HEK293T (cell line): Measurements from ENCODE around the gene VPS9D1.

ENCODE experiments used
- BHLHE40 ChIP-seq: fragments of 450-650 bp; IDR thresholded peaks from 2 replicates; pipeline ENCODE4 v1.6.1; 2016; ENCODE audit warnings: mild to moderate bottlenecking, moderate library complexity, borderline replicate concordance
- CTBP1 ChIP-seq: fragments of 450-650 bp; IDR thresholded peaks from 2 replicates; pipeline ENCODE4 v1.6.1; 2016; ENCODE audit warnings: borderline replicate concordance
- ELF4 ChIP-seq: fragments of 450-650 bp; IDR thresholded peaks from 2 replicates; pipeline ENCODE4 v1.6.1; 2017; ENCODE audit warnings: antibody characterized with exemption
- FOXA1 ChIP-seq: fragments of 450-650 bp; IDR thresholded peaks from 2 replicates; pipeline ENCODE4 v1.6.1; 2016; ENCODE audit warnings: mild to moderate bottlenecking
- FOXK2 ChIP-seq: fragments of 450-650 bp; IDR thresholded peaks from 2 replicates; pipeline ENCODE4 v1.6.1; 2016; ENCODE audit warnings: mild to moderate bottlenecking
- FOXM1 ChIP-seq: fragments of 450-650 bp; IDR thresholded peaks from 2 replicates; pipeline ENCODE4 v1.6.1; 2017; ENCODE audit warnings: mild to moderate bottlenecking, borderline replicate concordance
- HDGF ChIP-seq: fragments of 450-650 bp; IDR thresholded peaks from 2 replicates; pipeline ENCODE4 v1.6.1; 2017; ENCODE audit warnings: antibody characterized with exemption, borderline replicate concordance
- L3MBTL2 ChIP-seq: fragments of 450-650 bp; conservative IDR thresholded peaks from 2 replicates; pipeline ENCODE4 v1.6.1; 2016; ENCODE audit warnings: mild to moderate bottlenecking
- LEF1 ChIP-seq: fragments of 450-650 bp; IDR thresholded peaks from 2 replicates; pipeline ENCODE4 v1.6.1; 2017; ENCODE audit warnings: mild to moderate bottlenecking, borderline replicate concordance
- NFRKB ChIP-seq: fragments of 450-650 bp; IDR thresholded peaks from 2 replicates; pipeline ENCODE4 v1.6.1; 2016; ENCODE audit warnings: mild to moderate bottlenecking, moderate library complexity
- PKNOX1 ChIP-seq: fragments of 450-650 bp; IDR thresholded peaks from 2 replicates; pipeline ENCODE4 v1.6.1; 2016
- SP1 ChIP-seq: fragments of 450-650 bp; IDR thresholded peaks from 2 replicates; pipeline ENCODE4 v1.6.1; 2017
- SUZ12 ChIP-seq: fragments of 450-650 bp; IDR thresholded peaks from 2 replicates; pipeline ENCODE4 v1.6.1; 2016; ENCODE audit warnings: mild to moderate bottlenecking

GRCh38 chr16:89729293-89729692, 8.6 kb upstream of the VPS9D1 start:
- TF ChIP-seq NFRKB (no peak), SP1 (no peak), SUZ12 (no peak), BHLHE40 (no peak), FOXK2 (no peak), LEF1 (no peak), FOXM1 (no peak), FOXA1 (no peak), L3MBTL2 (no peak), CTBP1 (no peak), ELF4 (no peak), PKNOX1 (no peak), HDGF (no peak)
